ENCODE data around the gene PMFBP1. TPM values are rescaled to one million over a fixed set of nuclear protein-coding genes. Genes with fewer than 3 reads are reported as not detected.

The PMFBP1 gene
- polyA plus RNA-seq, 1 experiment, result 0.07 TPM

- CTCF ChIA-PET, result interaction anchor here (1.6 kb wide), 1 partner anchor 11 kb away, joined by 4 read pairs; no protein-coding TSS in a partner anchor
- H3K4me3 ChIP-seq (ENCODE audit: low read depth, low read length), result no peak overlapping the region
- TF ChIP-seq CTCF (IDR thresholded peaks at IDR 0.05; ENCODE audit: insufficient read depth, low read depth, low read length), result no peak
- no peaks in the 10 kb centered on the region for H3K36me3 ChIP-seq (ENCODE audit: control insufficient read depth, insufficient read depth, low read length)
- H3K27me3 ChIP-seq (ENCODE audit: control insufficient read depth, insufficient read depth, low read length), result peaks cover 1% of the 10 kb centered on the region; the same call in 1 of the 2 replicates
- POLR2A ChIA-PET, result no interaction called here
- no peak for DNase-seq (ENCODE audit: low read depth)
These were observed 2.0 kb upstream of the PMFBP1 start for GRCh38 chr16:72173997-72174396.

GRCh38 chr16:72171236-72171635 is 719 bp downstream of the PMFBP1 start:
- no peaks in the 10 kb centered on the region for H3K36me3 ChIP-seq (ENCODE audit: control insufficient read depth, insufficient read depth, low read length)
- H3K4me3 ChIP-seq (ENCODE audit: low read depth, low read length), result no peak overlapping the region
- no peak for TF ChIP-seq CTCF (IDR thresholded peaks at IDR 0.05; ENCODE audit: insufficient read depth, low read depth, low read length)
- H3K27me3 ChIP-seq (ENCODE audit: control insufficient read depth, insufficient read depth, low read length), result 0 out of 2 replicates have a peak, but pooled peaks cover 2% of the 10 kb centered on the region
- POLR2A ChIA-PET, result no interaction called here
- no peak for DNase-seq (ENCODE audit: low read depth)
- CTCF ChIA-PET, result interaction anchor here (1.0 kb wide), 1 partner anchor 21 kb away, joined by 3 read pairs; no protein-coding TSS in a partner anchor

- ChIA-PET CTCF (no interaction called here), POLR2A (no interaction called here)
- Histone ChIP-seq H3K4me3 (ENCODE audit: low read depth, low read length) (no peak overlapping the region), H3K36me3 (ENCODE audit: control insufficient read depth, insufficient read depth, low read length) (no peaks in the 10 kb centered on the region), H3K27me3 (ENCODE audit: control insufficient read depth, insufficient read depth, low read length) (0 out of 2 replicates have a peak, but pooled peaks cover 2% of the 10 kb centered on the region)
- no peak for DNase-seq (ENCODE audit: low read depth)
- TF ChIP-seq CTCF (IDR thresholded peaks at IDR 0.05; ENCODE audit: insufficient read depth, low read depth, low read length), result no peak
These were observed 2.2 kb downstream of the PMFBP1 start for GRCh38 chr16:72169708-72170107.

- no peak overlapping the region for H3K4me3 ChIP-seq (ENCODE audit: low read depth, low read length)
- ChIA-PET POLR2A (no interaction called here), CTCF (no interaction called here)
- peaks cover 2% of the 10 kb centered on the region; the same call in 1 of the 2 replicates for H3K27me3 ChIP-seq (ENCODE audit: control insufficient read depth, insufficient read depth, low read length)
- no peaks in the 10 kb centered on the region for H3K36me3 ChIP-seq (ENCODE audit: control insufficient read depth, insufficient read depth, low read length)
- DNase-seq (ENCODE audit: low read depth), result no peak
- no peak for TF ChIP-seq CTCF (IDR thresholded peaks at IDR 0.05; ENCODE audit: insufficient read depth, low read depth, low read length)
These were observed 3.6 kb downstream of the PMFBP1 start for GRCh38 chr16:72168365-72168764.

- no peak for DNase-seq (ENCODE audit: low read depth)
- Histone ChIP-seq H3K4me3 (ENCODE audit: low read depth, low read length) (no peak overlapping the region), H3K27me3 (ENCODE audit: control insufficient read depth, insufficient read depth, low read length) (peaks cover 2% of the 10 kb centered on the region; the same call in 1 of the 2 replicates), H3K36me3 (ENCODE audit: control insufficient read depth, insufficient read depth, low read length) (no peaks in the 10 kb centered on the region)
- no peak for TF ChIP-seq CTCF (IDR thresholded peaks at IDR 0.05; ENCODE audit: insufficient read depth, low read depth, low read length)
- ChIA-PET CTCF (no interaction called here), POLR2A (no interaction called here)
These were observed 4.9 kb downstream of the PMFBP1 start for GRCh38 chr16:72166954-72167561.
